Measurements from ENCODE around the gene TRPM2.

GRCh38 chr21:44483288-44484237 lies 130.1 kb downstream of the TRPM2 start:
- TF ChIP-seq, protein P1, sequence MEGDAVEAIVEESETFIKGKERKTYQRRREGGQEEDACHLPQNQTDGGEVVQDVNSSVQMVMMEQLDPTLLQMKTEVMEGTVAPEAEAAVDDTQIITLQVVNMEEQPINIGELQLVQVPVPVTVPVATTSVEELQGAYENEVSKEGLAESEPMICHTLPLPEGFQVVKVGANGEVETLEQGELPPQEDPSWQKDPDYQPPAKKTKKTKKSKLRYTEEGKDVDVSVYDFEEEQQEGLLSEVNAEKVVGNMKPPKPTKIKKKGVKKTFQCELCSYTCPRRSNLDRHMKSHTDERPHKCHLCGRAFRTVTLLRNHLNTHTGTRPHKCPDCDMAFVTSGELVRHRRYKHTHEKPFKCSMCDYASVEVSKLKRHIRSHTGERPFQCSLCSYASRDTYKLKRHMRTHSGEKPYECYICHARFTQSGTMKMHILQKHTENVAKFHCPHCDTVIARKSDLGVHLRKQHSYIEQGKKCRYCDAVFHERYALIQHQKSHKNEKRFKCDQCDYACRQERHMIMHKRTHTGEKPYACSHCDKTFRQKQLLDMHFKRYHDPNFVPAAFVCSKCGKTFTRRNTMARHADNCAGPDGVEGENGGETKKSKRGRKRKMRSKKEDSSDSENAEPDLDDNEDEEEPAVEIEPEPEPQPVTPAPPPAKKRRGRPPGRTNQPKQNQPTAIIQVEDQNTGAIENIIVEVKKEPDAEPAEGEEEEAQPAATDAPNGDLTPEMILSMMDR (IDR thresholded peaks at IDR 0.05), result no peak
- TF ChIP-seq POLR2A (IDR thresholded peaks at IDR 0.05) (no peak), EP300 (IDR thresholded peaks at IDR 0.05) (no peak)

Data from stomach (tissue), 4 donors.